ENCODE results near the gene TCAIM. TPM values are rescaled to one million over a fixed set of nuclear protein-coding genes. Genes with fewer than 3 reads are reported as not detected.

Gene TCAIM
- total RNA-seq, 1 experiment from 2014 or later: 19.5 TPM

GRCh38 chr3:44387404-44387803 is 48.8 kb downstream of the TCAIM start:
- no peaks in the 10 kb centered on the region for H3K9me3 ChIP-seq (ENCODE audit: control insufficient read depth, insufficient read depth, low read depth, low read length)
- H3K36me3 ChIP-seq (ENCODE audit: control insufficient read depth, insufficient read depth, low read length): no peaks in the 10 kb centered on the region
- no peak for ATAC-seq
- H3K27ac ChIP-seq (ENCODE audit: low read length): no peak overlapping the region
- intact Hi-C loops (cut with micrococcal nuclease; ENCODE audit: unreplicated experiment) (no loop called here), in situ Hi-C loops (cut with HindIII; ENCODE audit: low pct_unique_long_range_greater_than_20kb, low sequenced_read_pairs) (no loop called here)
- no peaks in the 10 kb centered on the region for H3K4me1 ChIP-seq (ENCODE audit: control insufficient read depth, insufficient read depth, low read length)
- no TSS peak for BruUV-seq (replicated peaks)
- no peaks in the 10 kb centered on the region for H3K27me3 ChIP-seq (ENCODE audit: control insufficient read depth, insufficient read depth, low read length)
- ChIA-PET POLR2A (no interaction called here), CTCF (no interaction called here)
- no peak overlapping the region for H3K4me3 ChIP-seq (ENCODE audit: low read depth in 2 of 2, low read length in 2 of 2)
- DNase-seq (ENCODE audit: low read depth, low spot score): no peak
- TF ChIP-seq SIN3A (IDR thresholded peaks at IDR 0.05; ENCODE audit: borderline replicate concordance, insufficient read depth, low read depth, low read length) (no peak), CTCF (IDR thresholded peaks at IDR 0.05) (no peak), REST (IDR thresholded peaks at IDR 0.05; ENCODE audit: insufficient read depth in 1 of 2, low read depth in 2 of 2, low read length in 1 of 2) (no peak), POLR2AphosphoS5 (IDR thresholded peaks at IDR 0.05; ENCODE audit: low read depth, low read length) (no peak), TCF7L2 (IDR thresholded peaks at IDR 0.05; ENCODE audit: low read depth, low read length) (no peak)

- POLR2A ChIA-PET: no interaction called here
- Histone ChIP-seq H3K36me3 (ENCODE audit: control insufficient read depth, insufficient read depth, low read length) (no peaks in the 10 kb centered on the region), H3K27ac (ENCODE audit: low read length) (no peak overlapping the region), H3K4me3 (ENCODE audit: low read depth in 2 of 2, low read length in 2 of 2) (no peak overlapping the region), H3K27me3 (ENCODE audit: control insufficient read depth, insufficient read depth, low read length) (no peaks in the 10 kb centered on the region), H3K9me3 (ENCODE audit: control insufficient read depth, insufficient read depth, low read depth, low read length) (no peaks in the 10 kb centered on the region), H3K4me1 (ENCODE audit: control insufficient read depth, insufficient read depth, low read length) (no peaks in the 10 kb centered on the region)
- TF ChIP-seq TCF7L2 (IDR thresholded peaks at IDR 0.05; ENCODE audit: low read depth, low read length) (no peak), CTCF (IDR thresholded peaks at IDR 0.05) (no peak), POLR2AphosphoS5 (IDR thresholded peaks at IDR 0.05; ENCODE audit: low read depth, low read length) (no peak), SIN3A (IDR thresholded peaks at IDR 0.05; ENCODE audit: borderline replicate concordance, insufficient read depth, low read depth, low read length) (no peak)
- in situ Hi-C loops (cut with HindIII; ENCODE audit: low pct_unique_long_range_greater_than_20kb, low sequenced_read_pairs): no loop called here
- no peak for ATAC-seq
- intact Hi-C loops (cut with micrococcal nuclease; ENCODE audit: unreplicated experiment): no loop called here
- CTCF ChIA-PET: no interaction called here
- no TSS peak for BruUV-seq (replicated peaks)
- DNase-seq (ENCODE audit: low read depth, low spot score): no peak
Measured at GRCh38 chr3:44392489-44392888, 53.9 kb downstream of the TCAIM start.
